ENCODE measurements around the gene CASKIN2.

CASKIN2 gene

GRCh38 chr17:75503337-75503950, 11.9 kb downstream of the CASKIN2 start:
- no peak for FAIRE-seq

DNA sequence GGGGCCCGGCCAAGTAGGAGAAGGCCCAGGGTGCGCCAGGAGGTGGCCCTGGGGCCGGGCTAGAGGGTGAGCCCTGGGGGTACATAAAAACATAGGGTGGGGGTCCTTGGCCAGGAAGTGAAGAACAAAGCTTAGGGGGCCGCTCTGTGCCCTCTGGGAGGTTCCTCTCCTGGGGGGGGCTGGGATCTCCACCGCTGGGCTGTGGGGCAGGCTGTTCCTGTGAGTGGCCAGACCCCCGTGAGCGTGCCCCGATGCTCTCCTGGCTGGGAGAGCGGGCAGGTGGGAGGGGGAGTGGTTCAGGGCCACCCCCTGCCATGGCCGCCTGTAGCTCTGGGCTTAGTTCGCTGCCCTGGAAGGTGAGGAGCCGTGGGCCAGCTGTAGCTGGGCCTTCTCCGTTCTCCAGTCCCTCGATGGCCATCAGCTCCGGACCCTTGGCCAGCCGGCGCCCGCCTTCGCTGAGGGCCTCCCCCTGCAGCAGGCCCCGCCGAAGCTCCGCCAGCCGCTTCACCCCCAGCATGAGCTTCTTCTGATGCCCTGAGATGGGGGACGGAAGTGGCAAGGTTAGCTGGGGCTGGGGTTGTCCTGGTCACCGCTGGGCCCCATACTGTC, 12.5 kb downstream of the CASKIN2 start:
- no peak for FAIRE-seq

DNA sequence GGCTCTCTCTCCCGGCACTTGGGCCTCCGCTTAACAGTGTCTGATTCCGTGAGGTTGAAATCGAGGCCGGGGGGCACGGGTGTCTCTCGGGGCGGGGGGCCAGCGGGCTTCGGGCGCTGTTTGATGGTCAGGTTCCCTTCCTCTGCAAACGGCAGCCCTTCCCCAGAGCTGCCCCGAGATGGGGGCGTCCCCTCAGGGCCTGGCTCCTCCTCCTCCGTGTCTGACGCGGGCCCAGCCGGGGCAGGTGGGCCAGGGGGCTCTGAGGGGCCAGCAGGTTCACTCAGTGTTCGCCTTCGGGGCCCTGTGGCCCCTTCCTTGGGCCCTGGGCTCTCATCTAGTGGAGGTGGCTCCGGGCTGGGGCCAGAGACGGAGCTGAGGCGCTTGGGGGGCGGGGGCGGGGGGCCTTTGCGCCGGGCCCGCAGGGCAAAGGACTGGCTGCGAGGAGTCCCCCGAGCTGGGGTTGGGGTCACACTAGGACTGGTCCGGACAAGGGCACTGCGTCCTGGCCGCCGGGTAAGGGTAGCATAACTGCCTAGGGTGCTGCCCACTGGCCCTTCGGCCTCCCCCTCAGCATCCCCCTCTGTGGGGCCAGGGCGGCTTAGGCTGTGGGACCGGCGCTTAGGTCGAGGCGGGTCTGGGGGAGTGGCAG, 13.1 kb downstream of the CASKIN2 start:
- no peak for FAIRE-seq

DNA sequence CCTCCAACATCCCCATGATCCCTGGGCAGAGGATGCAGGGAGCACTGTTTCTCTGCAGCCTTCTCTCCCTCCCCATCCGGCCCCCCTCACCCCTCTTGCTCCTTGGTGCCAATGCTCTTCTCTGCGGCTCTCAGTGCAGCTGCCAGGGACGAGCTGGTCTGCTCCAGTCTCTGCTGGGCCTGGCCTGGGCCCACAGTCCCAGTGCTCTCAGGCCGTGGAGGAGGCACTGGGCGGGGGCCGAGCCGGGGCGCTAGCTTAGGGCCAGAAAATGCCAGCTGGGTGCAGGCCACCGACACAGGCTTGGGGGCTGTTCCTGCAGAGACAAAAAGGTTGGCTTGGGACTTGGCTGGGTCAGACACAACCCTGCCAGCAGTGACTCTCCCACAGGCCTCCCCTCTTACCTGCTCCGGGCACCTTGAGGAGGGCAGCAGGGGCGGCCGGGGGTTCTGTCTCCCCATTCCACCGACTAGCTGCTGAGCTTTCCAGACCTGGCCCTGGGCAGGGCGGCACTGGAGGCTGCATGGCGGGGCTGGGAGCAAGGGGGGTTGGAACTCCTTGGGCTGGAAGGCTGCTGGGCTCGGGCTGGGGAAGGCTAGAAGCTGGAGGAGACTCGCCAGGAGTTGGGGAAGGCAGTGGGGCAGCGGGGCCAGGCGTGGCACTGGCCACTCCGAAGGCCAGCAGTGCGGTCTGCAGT, 13.8 kb downstream of the CASKIN2 start:
- no peak for FAIRE-seq

DNA sequence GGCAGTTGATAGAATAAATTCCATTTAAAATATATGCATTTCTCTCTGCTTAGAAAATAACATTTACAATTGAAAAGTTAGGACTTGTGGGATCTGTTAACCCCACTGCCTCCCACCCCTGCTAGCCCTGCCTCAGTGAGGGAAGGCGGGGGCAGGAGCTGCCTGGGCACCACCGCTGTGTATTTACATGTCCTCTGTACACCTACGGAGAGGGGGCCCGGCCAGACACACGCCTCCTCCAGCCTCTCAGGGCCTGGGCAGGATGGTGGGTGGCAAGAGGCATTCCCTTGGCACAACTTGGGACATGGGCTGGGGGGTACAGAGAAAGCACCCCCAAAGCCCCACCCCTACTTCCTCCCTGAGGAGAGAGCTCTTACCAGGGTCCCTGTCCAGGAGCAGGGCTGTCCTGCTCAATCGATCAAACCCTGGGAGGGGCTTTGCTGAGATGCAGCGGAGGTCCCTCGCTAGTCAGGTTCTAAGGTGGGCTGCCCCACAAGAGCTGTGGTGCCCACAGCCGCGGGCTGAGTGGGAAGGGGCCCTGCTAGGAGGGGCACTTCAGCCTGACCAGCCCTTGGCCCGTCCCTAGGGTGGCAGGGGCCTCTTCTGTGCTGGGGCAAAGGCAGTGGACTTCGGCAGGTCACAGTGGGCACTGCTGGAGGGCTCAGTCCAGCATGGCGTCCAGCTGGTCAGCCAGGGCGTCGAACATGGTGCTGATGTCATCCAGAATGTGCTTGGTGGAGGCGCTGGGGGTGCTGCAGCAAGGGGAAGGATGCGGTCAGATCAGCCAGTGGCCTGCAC, 14.7 kb downstream of the CASKIN2 start:
- no peak for FAIRE-seq

DNA sequence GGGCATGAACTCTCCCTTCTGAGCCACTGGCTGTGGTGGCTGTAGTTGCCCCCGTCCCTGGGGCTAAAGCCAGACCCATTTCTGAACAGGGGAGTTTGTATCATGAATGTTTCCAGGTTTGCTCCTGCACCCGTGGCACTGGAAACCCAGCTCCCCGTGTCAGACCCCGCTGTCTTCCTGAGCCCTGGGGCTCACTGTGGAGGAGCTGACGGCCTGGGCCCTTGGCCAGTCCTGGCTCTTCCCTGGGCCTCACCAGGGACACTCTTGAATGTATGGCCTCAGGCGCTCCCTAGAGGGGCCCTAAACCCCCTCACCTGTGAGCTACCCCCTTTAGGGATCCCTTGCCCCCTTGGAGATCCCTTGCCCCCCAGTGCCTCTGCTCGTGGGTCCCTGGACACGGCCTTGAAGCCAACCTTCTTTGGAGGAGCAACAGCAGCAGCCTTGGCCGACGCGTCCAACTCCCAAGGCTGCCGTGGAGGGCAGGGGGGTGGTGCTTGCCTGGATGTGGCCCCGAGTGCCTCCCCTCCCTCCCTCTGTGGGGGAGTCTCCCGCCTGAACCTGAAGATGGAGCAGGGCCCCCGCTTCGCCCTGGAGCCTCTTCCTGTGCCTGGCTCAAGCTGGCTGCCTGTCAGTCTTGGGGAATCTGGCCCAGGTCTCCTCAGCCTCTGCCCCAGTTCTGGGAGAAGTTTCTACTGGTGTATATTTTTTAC, 15.9 kb downstream of the CASKIN2 start:
- no peak for FAIRE-seq

- no peak for FAIRE-seq
Observed at GRCh38 chr17:75498726-75499213, 16.6 kb downstream of the CASKIN2 start.

GRCh38 chr17:75498039-75498725, 17.2 kb downstream of the CASKIN2 start:
- FAIRE-seq, result no peak

GRCh38 chr17:75496005-75496404, 19.3 kb downstream of the CASKIN2 start:
- FAIRE-seq, result no peak

GRCh38 chr17:75494326-75494877, 20.9 kb downstream of the CASKIN2 start:
- no peak for FAIRE-seq

- no peak for FAIRE-seq
Observed at GRCh38 chr17:75493476-75494129, 21.7 kb downstream of the CASKIN2 start.

GRCh38 chr17:75492555-75493168, 22.7 kb downstream of the CASKIN2 start:
- FAIRE-seq, result no peak

- no peak for FAIRE-seq
Observed at GRCh38 chr17:75491680-75492079, 23.7 kb downstream of the CASKIN2 start.

DNA sequence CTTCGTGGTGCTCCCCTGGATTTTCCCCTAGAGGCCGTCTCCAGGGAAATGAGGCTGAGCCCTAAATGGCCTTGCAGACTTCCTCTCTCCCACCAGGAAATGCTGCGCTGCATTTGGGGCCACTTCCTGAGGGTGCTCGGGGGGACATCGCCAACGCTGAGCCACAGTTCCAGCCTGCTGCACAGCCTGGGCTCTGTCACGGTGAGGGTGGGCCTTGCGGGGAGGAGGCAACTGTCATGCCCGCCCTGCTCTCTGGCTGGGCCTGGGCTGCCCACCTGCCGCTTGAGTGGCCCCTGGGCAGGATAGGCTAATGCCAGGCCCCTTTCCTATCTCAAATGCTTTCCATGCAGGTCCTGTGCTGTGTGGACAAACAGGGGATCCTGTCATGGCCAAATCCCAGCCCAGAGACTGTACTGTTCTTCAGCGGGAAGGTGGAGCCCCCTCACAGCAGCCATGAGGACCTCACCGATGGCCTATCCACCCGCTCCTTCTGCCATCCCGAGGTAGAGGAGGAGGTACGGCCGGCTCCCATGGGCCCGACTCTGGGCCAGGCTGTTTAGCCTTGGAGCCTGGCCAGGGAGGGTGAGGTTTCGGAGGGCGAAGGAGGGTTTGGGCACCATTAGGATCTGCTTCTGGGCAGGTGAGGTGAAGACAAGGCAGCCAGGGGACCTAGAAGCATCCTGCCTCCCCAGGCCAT, 24.2 kb downstream of the CASKIN2 start:
- no peak for FAIRE-seq

DNA sequence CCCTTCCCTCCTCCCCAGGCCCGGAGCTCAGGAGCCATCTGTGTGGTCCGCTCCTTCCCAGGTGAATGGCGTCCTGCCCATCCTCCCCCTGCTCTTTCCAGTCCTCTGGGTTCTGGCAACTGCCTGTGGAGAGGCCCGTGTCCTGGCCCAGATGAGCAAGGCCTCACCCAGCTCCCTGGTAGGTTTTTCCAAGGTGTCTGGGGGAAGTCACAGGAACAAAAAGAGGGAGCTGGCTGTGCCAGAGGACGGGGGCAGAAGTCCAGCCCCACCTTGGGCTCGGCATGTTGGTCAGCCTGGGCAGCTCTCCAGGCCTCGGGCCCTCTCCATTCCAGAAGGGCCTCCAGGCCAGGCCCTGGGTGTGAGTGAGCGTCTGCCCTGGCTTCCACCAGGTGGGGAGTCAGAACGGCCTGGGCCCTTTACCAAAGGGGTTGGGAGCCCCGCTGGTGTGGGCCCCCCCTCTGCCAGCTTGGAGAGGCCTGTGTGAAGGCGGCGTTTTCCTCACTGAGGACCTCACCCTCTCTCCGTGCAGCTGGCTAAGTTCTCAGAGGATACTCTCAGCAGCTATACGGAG, 25.1 kb downstream of the CASKIN2 start:
- no peak for FAIRE-seq

DNA sequence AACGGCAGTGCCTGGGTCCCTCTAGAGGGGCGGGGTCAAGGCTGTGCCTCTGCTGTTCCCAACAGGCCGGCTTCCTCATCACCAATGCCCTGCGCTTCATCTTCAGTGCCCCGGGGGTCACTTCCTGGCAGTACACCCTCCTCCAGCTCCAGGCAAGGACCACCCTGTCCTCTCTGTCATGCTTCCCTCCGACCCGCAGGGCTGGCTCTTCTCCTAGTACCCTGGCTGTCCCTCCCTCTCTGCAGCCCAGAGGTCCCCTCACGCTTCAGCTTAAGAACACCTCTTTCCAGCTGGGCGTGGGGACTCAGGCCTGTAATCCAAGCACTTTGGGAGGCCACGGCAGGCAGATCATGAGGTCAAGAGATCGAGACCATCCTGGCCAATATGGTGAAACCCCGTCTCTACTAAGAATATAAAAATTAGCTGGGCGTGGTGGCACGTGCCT, 25.8 kb downstream of the CASKIN2 start:
- FAIRE-seq, result no peak

DNA sequence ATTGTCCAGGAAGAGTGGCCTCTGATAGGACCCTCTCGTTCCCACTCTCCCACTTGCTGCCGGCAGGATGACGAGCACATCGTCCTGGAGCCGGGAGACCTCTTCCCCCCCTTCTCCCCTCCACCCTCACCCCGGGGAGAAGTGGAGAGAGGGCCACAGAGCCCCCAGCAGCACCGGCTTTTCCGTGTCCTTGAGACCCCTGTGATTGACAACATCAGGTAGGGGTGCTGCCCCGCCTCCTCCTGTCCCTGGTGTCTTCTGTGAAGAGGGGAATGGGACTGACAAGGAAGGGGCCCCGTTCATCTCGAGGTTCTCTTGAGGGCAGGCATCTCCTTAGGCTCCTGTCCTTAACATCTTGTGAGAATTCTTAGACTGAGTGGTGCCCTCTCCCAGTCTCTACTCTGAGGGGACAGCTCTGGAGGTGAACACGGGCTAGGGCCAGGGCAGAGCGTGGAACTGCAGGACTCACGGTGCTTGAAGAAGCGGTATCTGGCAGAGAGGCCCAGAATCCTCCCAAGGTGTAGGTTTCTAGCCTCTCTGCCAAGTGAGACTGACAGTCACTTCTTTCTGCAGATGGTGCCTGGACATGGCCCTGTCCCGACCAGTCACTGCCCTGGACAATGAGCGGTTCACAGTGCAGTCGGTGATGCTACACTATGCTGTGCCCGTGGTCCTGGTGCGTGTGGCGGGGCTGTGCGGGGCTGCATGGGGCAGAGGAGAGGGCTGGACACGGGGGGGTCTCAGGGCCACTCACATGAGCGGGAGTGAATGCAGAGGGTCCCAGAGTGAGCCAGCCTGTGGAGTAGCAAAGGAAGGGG, 26.4 kb downstream of the CASKIN2 start:
- FAIRE-seq, result no peak

All from islet of Langerhans (tissue), 1 donor.